HL-60 (cell line): ENCODE data around the gene TMEM14C.

ENCODE experiments used
- DNase-seq, 2 experiments: peaks; one replicate each; pipeline ENCODE4 v3.0.0-alpha.2; 2010 to 2020; ENCODE audit warnings: low read depth in 1 of 2, low spot score in 1 of 2
- H3K27ac ChIP-seq: fragments of 250-450 bp; sonication (Bioruptor Pico); replicated peaks from 2 replicates; pipeline ENCODE4 v1.5.1; 2020; ENCODE audit warnings: mild to moderate bottlenecking, moderate library complexity
- H3K27me3 ChIP-seq: fragments of 250-450 bp; sonication (Bioruptor Pico); 2 replicates; pipeline ENCODE4 v1.5.1; 2021; ENCODE audit warnings: mild to moderate bottlenecking, moderate library complexity; ENCODE audit not compliant: insufficient read depth, poor library complexity, severe bottlenecking
- H3K4me3 ChIP-seq: replicated peaks from 2 replicates; pipeline ENCODE4 v1.5.1; 2011; ENCODE audit warnings: mild to moderate bottlenecking, control low read depth, low read length; ENCODE audit not compliant: insufficient read depth
- GABPA ChIP-seq: IDR thresholded peaks from 2 replicates; pipeline ENCODE4 v1.6.1; 2012; ENCODE audit warnings: low read depth
- POLR2AphosphoS5 ChIP-seq: IDR thresholded peaks from 2 replicates; pipeline ENCODE4 v1.6.1; 2012; ENCODE audit warnings: low read depth
- SPI1 ChIP-seq: IDR thresholded peaks from 2 replicates; pipeline ENCODE4 v1.6.1; 2012; ENCODE audit warnings: low read depth, mild to moderate bottlenecking, borderline replicate concordance
- TF ChIP-seq, protein P1 (sequence below): IDR thresholded peaks from one replicate; pipeline ENCODE4 v1.5.1; 2011; ENCODE audit warnings: low read length, control low read depth, inconsistent platforms; ENCODE audit not compliant: insufficient read depth
- TF ChIP-seq, protein P2 (sequence below): IDR thresholded peaks from 2 replicates; pipeline ENCODE4 v1.6.1; 2012; ENCODE audit warnings: low read depth; ENCODE audit not compliant: insufficient replicate concordance

The TMEM14C gene

DNA sequence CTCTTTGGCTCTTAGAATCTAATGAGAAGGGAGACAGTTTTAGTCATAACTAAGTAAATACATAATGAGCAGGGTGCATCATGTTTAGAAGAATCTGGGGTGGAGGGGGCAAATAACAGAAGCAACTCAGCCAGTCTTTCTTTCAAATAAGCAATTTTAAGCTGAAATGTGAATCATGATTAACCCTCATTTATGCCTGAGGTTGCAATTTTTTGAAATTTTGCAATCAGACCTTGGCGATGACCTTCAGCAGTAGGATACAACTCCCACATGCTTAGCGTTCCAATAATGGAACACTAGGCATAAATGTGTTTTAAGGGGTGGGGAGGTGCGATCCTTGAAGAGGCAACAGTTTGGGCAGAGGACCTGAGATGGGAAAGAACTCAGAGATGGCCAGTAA, 55.4 kb downstream of the TMEM14C start:
- H3K27ac ChIP-seq, result no peak overlapping the region
- H3K27me3 ChIP-seq, result no peaks in the 10 kb centered on the region
- no peak for DNase-seq
- H3K4me3 ChIP-seq, result no peak overlapping the region
- TF ChIP-seq, protein P1, sequence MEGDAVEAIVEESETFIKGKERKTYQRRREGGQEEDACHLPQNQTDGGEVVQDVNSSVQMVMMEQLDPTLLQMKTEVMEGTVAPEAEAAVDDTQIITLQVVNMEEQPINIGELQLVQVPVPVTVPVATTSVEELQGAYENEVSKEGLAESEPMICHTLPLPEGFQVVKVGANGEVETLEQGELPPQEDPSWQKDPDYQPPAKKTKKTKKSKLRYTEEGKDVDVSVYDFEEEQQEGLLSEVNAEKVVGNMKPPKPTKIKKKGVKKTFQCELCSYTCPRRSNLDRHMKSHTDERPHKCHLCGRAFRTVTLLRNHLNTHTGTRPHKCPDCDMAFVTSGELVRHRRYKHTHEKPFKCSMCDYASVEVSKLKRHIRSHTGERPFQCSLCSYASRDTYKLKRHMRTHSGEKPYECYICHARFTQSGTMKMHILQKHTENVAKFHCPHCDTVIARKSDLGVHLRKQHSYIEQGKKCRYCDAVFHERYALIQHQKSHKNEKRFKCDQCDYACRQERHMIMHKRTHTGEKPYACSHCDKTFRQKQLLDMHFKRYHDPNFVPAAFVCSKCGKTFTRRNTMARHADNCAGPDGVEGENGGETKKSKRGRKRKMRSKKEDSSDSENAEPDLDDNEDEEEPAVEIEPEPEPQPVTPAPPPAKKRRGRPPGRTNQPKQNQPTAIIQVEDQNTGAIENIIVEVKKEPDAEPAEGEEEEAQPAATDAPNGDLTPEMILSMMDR, result no peak
- no peak for TF ChIP-seq GABPA
- TF ChIP-seq POLR2AphosphoS5, result no peak
- TF ChIP-seq SPI1, result no peak
- TF ChIP-seq, protein P2, sequence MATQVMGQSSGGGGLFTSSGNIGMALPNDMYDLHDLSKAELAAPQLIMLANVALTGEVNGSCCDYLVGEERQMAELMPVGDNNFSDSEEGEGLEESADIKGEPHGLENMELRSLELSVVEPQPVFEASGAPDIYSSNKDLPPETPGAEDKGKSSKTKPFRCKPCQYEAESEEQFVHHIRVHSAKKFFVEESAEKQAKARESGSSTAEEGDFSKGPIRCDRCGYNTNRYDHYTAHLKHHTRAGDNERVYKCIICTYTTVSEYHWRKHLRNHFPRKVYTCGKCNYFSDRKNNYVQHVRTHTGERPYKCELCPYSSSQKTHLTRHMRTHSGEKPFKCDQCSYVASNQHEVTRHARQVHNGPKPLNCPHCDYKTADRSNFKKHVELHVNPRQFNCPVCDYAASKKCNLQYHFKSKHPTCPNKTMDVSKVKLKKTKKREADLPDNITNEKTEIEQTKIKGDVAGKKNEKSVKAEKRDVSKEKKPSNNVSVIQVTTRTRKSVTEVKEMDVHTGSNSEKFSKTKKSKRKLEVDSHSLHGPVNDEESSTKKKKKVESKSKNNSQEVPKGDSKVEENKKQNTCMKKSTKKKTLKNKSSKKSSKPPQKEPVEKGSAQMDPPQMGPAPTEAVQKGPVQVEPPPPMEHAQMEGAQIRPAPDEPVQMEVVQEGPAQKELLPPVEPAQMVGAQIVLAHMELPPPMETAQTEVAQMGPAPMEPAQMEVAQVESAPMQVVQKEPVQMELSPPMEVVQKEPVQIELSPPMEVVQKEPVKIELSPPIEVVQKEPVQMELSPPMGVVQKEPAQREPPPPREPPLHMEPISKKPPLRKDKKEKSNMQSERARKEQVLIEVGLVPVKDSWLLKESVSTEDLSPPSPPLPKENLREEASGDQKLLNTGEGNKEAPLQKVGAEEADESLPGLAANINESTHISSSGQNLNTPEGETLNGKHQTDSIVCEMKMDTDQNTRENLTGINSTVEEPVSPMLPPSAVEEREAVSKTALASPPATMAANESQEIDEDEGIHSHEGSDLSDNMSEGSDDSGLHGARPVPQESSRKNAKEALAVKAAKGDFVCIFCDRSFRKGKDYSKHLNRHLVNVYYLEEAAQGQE, result no peak

DNA sequence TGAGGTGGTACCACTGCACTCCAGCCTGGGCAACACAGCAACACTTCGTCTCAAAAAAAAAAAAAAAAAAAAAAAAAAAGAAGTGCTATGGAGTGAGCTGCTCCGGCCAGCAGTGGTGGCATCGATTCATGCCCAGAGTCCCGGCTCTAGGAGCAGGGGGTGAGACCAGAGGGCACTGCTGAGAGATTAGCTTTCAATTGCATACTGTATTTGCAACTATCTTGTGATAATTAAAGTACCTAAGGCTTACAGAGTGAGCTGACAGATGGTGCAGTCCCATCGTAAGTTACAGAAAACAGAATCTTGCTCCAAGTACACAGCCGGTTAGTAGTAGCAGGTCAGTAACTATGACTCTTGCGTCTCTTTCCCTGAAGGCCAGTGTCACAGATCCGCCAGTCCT, 56.2 kb downstream of the TMEM14C start:
- TF ChIP-seq GABPA (no peak), SPI1 (no peak), POLR2AphosphoS5 (no peak)
- TF ChIP-seq, protein P2, result no peak
- TF ChIP-seq, protein P1, result no peak
- no peak for DNase-seq
- Histone ChIP-seq H3K4me3 (no peak overlapping the region), H3K27me3 (no peaks in the 10 kb centered on the region), H3K27ac (no peak overlapping the region)
